ENCODE measurements around the gene CFAP119.

DNA sequence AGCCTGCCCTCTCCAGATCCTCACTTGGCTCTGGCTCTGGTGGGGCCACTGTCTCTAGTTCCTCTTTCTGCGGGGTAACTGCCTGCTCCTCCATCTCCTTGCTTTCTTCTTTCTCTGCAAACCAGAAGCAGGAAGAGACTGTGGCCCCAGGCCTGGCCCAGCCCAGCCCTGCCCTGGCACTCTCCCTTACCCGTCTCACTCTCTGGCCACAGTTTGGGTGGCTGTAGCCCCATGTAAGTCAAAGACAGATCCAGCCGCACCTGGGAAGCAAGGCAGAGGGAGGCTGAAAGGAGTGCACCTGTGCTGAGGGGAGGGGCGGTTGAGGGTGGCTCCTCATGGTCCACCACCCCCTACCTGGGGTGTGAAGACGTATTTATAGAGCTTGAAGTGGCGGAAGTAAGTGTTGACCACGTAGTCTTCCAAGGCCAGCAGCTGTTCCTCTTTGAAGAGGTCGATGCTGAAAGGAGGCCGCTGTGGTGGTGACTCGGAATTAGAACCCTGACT is 2.8 kb downstream of the CFAP119 start:
- no peak for TF ChIP-seq BCLAF1 (IDR thresholded peaks at IDR 0.05; ENCODE audit: borderline replicate concordance in 1 of 2, control insufficient read depth in 1 of 2, low read depth in 2 of 2, low read length in 1 of 2)
- TF ChIP-seq, protein P1, sequence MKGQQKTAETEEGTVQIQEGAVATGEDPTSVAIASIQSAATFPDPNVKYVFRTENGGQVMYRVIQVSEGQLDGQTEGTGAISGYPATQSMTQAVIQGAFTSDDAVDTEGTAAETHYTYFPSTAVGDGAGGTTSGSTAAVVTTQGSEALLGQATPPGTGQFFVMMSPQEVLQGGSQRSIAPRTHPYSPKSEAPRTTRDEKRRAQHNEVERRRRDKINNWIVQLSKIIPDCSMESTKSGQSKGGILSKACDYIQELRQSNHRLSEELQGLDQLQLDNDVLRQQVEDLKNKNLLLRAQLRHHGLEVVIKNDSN (CRISPR knock-in tag; IDR thresholded peaks at IDR 0.05) = no peak

Data from K562 (cell line).